H1 (cell line): Measurements from ENCODE around the gene ALOX15. TPM values are rescaled to one million over a fixed set of nuclear protein-coding genes. Genes with fewer than 3 reads are reported as not detected.

ENCODE experiments used
- CTCF ChIA-PET: fragments of 300-600 bp; sonication (Branson Sonifier 250); formaldehyde crosslinking; loops from one replicate; lab custom pipeline; 2021; ENCODE audit not compliant: partially characterized antibody; lab: Charles Lee
- POLR2A ChIA-PET: fragments of 300-600 bp; sonication (Branson Sonifier 250); formaldehyde crosslinking; loops from one replicate; lab custom pipeline; 2021; ENCODE audit warnings: inconsistent platforms; ENCODE audit not compliant: partially characterized antibody; lab: Charles Lee
- DNase-seq, 2 experiments: peaks; one replicate each; pipeline versions ENCODE4 v3.0.0 to v3.0.0-alpha.2; 2010 to 2022; ENCODE audit warnings: low spot score in 2 of 2, low read depth in 1 of 2, mixed read lengths in 1 of 2
- FAIRE-seq: peaks from 2 replicates; lab custom pipeline; 2011; peaks lifted over from hg19 to GRCh38; lab: Jason Lieb, UNC
- H2AFZ ChIP-seq: 2 replicates; pipeline ENCODE4 v1.8.1; 2012; ENCODE audit warnings: low read length, inconsistent platforms
- H2AK5ac ChIP-seq: 2 replicates; pipeline ENCODE4 v1.6.1; 2013; ENCODE audit warnings: low read depth, low read length
- H2BK120ac ChIP-seq: replicated peaks from 2 replicates; pipeline ENCODE3; 2013; ENCODE audit warnings: low read depth, low read length, inconsistent platforms
- H2BK12ac ChIP-seq: 2 replicates; pipeline ENCODE4 v1.6.1; 2013; ENCODE audit warnings: low read depth, low read length
- H2BK15ac ChIP-seq: 2 replicates; pipeline ENCODE4 v1.6.1; 2013; ENCODE audit warnings: low read length
- H2BK20ac ChIP-seq: 2 replicates; pipeline ENCODE4 v1.6.1; 2013; ENCODE audit warnings: low read length
- H2BK5ac ChIP-seq: 2 replicates; pipeline ENCODE4 v1.6.1; 2013; ENCODE audit warnings: low read depth, low read length
- H3K14ac ChIP-seq: 2 replicates; pipeline ENCODE4 v1.6.1; 2013; ENCODE audit warnings: inconsistent platforms; ENCODE audit not compliant: insufficient read length
- H3K18ac ChIP-seq: 2 replicates; pipeline ENCODE4 v1.6.1; 2013; ENCODE audit warnings: low read length; ENCODE audit errors: extremely low read depth
- H3K23ac ChIP-seq: 2 replicates; pipeline ENCODE4 v1.6.1; 2013; ENCODE audit warnings: inconsistent platforms; ENCODE audit not compliant: insufficient read length
- H3K23me2 ChIP-seq: 2 replicates; pipeline ENCODE4 v1.6.1; 2013; ENCODE audit warnings: low read depth, low read length
- H3K27ac ChIP-seq: 2 replicates; pipeline ENCODE4 v1.6.1; 2011; ENCODE audit warnings: low read depth, low read length, inconsistent platforms
- H3K27me3 ChIP-seq, 4 experiments: replicated peaks in 1 of 4; 1 replicate in 1 of 4; 2 replicates in 3 of 4; pipeline versions ENCODE4 v1.6.1 to v1.8.1; 2011 to 2013; ENCODE audit warnings: low read length in 3 of 4, mild to moderate bottlenecking in 3 of 4, inconsistent platforms in 2 of 4, mixed read lengths in 2 of 4, moderate library complexity in 1 of 4; ENCODE audit not compliant: control insufficient read depth in 3 of 4, insufficient read depth in 3 of 4; ENCODE audit errors: extremely low read depth in 1 of 4
- H3K36me3 ChIP-seq, 4 experiments: 2 replicates each; pipeline versions ENCODE4 v1.6.1 to v1.8.1; 2011 to 2013; ENCODE audit warnings: mild to moderate bottlenecking in 4 of 4, low read length in 3 of 4, moderate library complexity in 2 of 4, control low read depth in 1 of 4, inconsistent platforms in 1 of 4; ENCODE audit not compliant: insufficient read depth in 4 of 4, control insufficient read depth in 2 of 4
- H3K4ac ChIP-seq: replicated peaks from 2 replicates; pipeline ENCODE3; 2013; ENCODE audit warnings: low read length, low read depth, mixed read lengths, inconsistent platforms; ENCODE audit not compliant: insufficient read length
- H3K4me1 ChIP-seq, 4 experiments: replicated peaks in 1 of 4; 1 replicate in 1 of 4; 2 replicates in 3 of 4; pipeline versions ENCODE4 v1.6.1 to v1.8.1; 2011 to 2013; ENCODE audit warnings: low read length in 3 of 4, inconsistent platforms in 2 of 4, mixed read lengths in 1 of 4; ENCODE audit not compliant: insufficient read depth in 4 of 4, control insufficient read depth in 3 of 4
- H3K4me2 ChIP-seq, 2 experiments: 2 replicates each; pipeline versions ENCODE4 v1.6.1 to v1.8.1; 2011 to 2013; ENCODE audit warnings: low read depth in 2 of 2, low read length in 2 of 2, control low read depth in 1 of 2, inconsistent platforms in 1 of 2, mild to moderate bottlenecking in 1 of 2; ENCODE audit not compliant: insufficient read depth in 1 of 2
- H3K4me3 ChIP-seq, 4 experiments: fragments of 200-600, 300-600 bp in 1 of 4; sonication (generic), shearing (Covaris generic), sonication (Bioruptor Twin) in 1 of 4; 2 replicates each; pipeline versions ENCODE4 v1.5.1 to v1.8.1; 2011 to 2016; ENCODE audit warnings: low read length in 4 of 4, low read depth in 3 of 4, control low read depth in 2 of 4, inconsistent platforms in 2 of 4, mild to moderate bottlenecking in 2 of 4, mixed read lengths in 1 of 4, moderate library complexity in 1 of 4; ENCODE audit not compliant: insufficient read depth in 2 of 4; ENCODE audit errors: extremely low read depth in 1 of 4
- H3K56ac ChIP-seq: replicated peaks from 2 replicates; pipeline ENCODE3; 2013; ENCODE audit warnings: low read depth, mild to moderate bottlenecking, mixed read lengths, low read length, inconsistent platforms; ENCODE audit not compliant: insufficient read length
- H3K79me1 ChIP-seq: 2 replicates; pipeline ENCODE4 v1.6.1; 2013; ENCODE audit warnings: low read depth, low read length, control low read depth
- H3K79me2 ChIP-seq, 2 experiments: 2 replicates each; pipeline versions ENCODE4 v1.6.1 to v1.8.1; 2012 to 2013; ENCODE audit warnings: low read length in 2 of 2, mild to moderate bottlenecking in 2 of 2, inconsistent platforms in 1 of 2; ENCODE audit not compliant: insufficient read depth in 2 of 2, control insufficient read depth in 1 of 2
- H3K9ac ChIP-seq, 4 experiments: replicated peaks in 1 of 4; 1 replicate in 1 of 4; 2 replicates in 3 of 4; pipeline versions ENCODE4 v1.6.1 to v1.8.1; 2011 to 2013; ENCODE audit warnings: low read depth in 3 of 4, low read length in 3 of 4, control low read depth in 2 of 4, mild to moderate bottlenecking in 2 of 4, moderate library complexity in 2 of 4, inconsistent platforms in 1 of 4; ENCODE audit errors: extremely low read depth in 1 of 4
- H3K9me3 ChIP-seq, 2 experiments: 2 replicates each; pipeline versions ENCODE4 v1.6.1 to v1.8.1; 2012 to 2013; ENCODE audit warnings: mild to moderate bottlenecking in 2 of 2, moderate library complexity in 2 of 2, control low read depth in 1 of 2, inconsistent platforms in 1 of 2, low read depth in 1 of 2, low read length in 1 of 2, mixed read lengths in 1 of 2; ENCODE audit not compliant: insufficient read depth in 2 of 2
- H4K20me1 ChIP-seq, 2 experiments: replicated peaks in 1 of 2; 2 replicates each; pipeline versions ENCODE3 to v1.8.1; 2011 to 2013; ENCODE audit warnings: inconsistent platforms in 2 of 2, low read length in 2 of 2, mild to moderate bottlenecking in 1 of 2; ENCODE audit not compliant: insufficient read depth in 2 of 2, control insufficient read depth in 1 of 2
- H4K5ac ChIP-seq: 2 replicates; pipeline ENCODE4 v1.6.1; 2013; ENCODE audit warnings: low read length, low read depth, mixed read lengths, inconsistent platforms; ENCODE audit not compliant: insufficient read length
- H4K8ac ChIP-seq: 2 replicates; pipeline ENCODE4 v1.8.0; 2013; ENCODE audit warnings: mild to moderate bottlenecking, moderate library complexity, low read length, inconsistent platforms; ENCODE audit not compliant: insufficient read depth; ENCODE audit errors: extremely low read depth
- H4K91ac ChIP-seq: replicated peaks from 2 replicates; pipeline ENCODE3; 2013; ENCODE audit warnings: low read length, mixed read lengths, inconsistent platforms; ENCODE audit not compliant: insufficient read length
- CBX8 ChIP-seq: fragments of 300-800, 300-1000 bp; sonication (generic); IDR thresholded peaks from 2 replicates; pipeline ENCODE4 v1.7.1; 2016; ENCODE audit warnings: low read depth, low read length, borderline replicate concordance
- RNF2 ChIP-seq: fragments of 200-900, 300-1000 bp; sonication (generic); IDR thresholded peaks from 2 replicates; pipeline ENCODE4 v1.7.1; 2016; ENCODE audit warnings: borderline replicate concordance, low read depth, mild to moderate bottlenecking, antibody characterized with exemption, low read length; ENCODE audit not compliant: poor library complexity, severe bottlenecking; ENCODE audit errors: missing control alignments
- SIRT6 ChIP-seq: IDR thresholded peaks from one replicate; pipeline ENCODE4 v1.7.1; 2012; ENCODE audit warnings: low read length, inconsistent platforms
- WGBS, 2 experiments: shearing (Covaris generic) in 1 of 2; methylation state at CpG; one replicate each; pipeline versions ENCODE4 v1.1.6 to v1.1.7; 2013 to 2015; ENCODE audit warnings: low lambda C conversion rate in 2 of 2, mixed read lengths in 2 of 2, inconsistent platforms in 1 of 2, low coverage in 1 of 2, missing lambda C conversion rate in 1 of 2; ENCODE audit not compliant: insufficient replicate concordance in 2 of 2, insufficient coverage in 1 of 2, insufficient read length in 1 of 2; ENCODE audit errors: extremely low coverage in 1 of 2, missing lambda C conversion rate in 1 of 2; 5-methylcytosine and 5-hydroxymethylcytosine counted together
- polyA plus RNA-seq, 7 experiments: library from polyadenylated mRNA; depleted of rRNA in 3 of 7; stranded (reverse) in 5 of 7; unstranded in 2 of 7; fragments of >200 nt in 5 of 7; fragments of 200-250 nt in 2 of 7; gene quantifications; 1 replicate in 5 of 7; 2 replicates in 1 of 7; 4 replicates in 1 of 7; pipeline versions ENCODE4 v1.2.1 to v1.2.3, GENCODE V29; 2011 to 2013; ENCODE audit warnings: missing spikeins in 2 of 7, mixed read lengths in 2 of 7
- total RNA-seq: library from RNA; stranded (reverse); fragmentation: NEBNext Ultra II Directional; extraction: Animal tissue kit (Norgen Biotek cat#: 25700); gene quantifications from 2 replicates; pipeline ENCODE4 v1.2.1, GENCODE V29; 2021

ALOX15 gene
- total and polyA plus RNA-seq, 2 of the 8 experiments (the other 6 are each of a cell fraction or from before 2014, with no cell fraction given): 1.5 to 1.7 TPM

DNA sequence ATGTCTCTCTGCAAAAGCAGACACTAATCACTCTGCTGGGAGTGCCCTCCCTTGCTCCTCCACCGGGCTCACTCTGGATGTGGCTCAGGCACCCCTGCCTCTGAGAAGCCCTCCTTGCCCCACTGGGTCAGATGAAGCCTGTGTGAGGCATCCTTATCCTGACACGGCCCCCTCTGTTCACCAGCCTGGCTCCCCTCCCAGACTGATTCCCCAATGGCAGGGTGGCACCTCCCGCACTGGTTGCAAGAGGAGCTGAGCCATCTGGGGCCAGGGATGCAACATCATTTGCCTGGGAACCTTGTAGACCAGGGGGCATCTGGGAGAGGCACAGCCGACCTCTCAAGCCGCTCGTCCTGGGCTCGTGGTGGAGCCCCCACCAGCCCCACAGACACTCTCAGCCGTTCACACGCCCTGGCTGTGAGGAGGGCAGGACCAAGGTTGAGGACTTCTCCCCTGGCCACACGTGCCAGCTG lies 50.5 kb downstream of the ALOX15 start:
- Histone ChIP-seq H3K9ac (no peak overlapping the region), H3K36me3 (no peaks in the 10 kb centered on the region), H4K20me1 (peaks cover 0 to 1% of the 10 kb centered on the region in 2 experiments), H2BK5ac (no peak overlapping the region), H3K23ac (no peak overlapping the region), H4K91ac (no peak overlapping the region), H4K8ac (peak overlapping the region; percentile 63; the same call in 1 of the 2 replicates), H3K14ac (no peak overlapping the region), H4K5ac (no peak overlapping the region), H2BK120ac (no peak overlapping the region), H3K18ac (no peak overlapping the region), H2BK20ac (no peak overlapping the region), H3K4me2 (no peak overlapping the region), H2BK12ac (no peak overlapping the region), H3K79me1 (no peaks in the 10 kb centered on the region), H2AK5ac (no peak overlapping the region), H3K27me3 (peaks cover 1 to 9% (median 6%) of the 10 kb centered on the region in 4 experiments; a peak in 4 of 7 replicates), H3K4ac (no peak overlapping the region), H2AFZ (no peak overlapping the region), H3K56ac (no peak overlapping the region), H3K23me2 (no peaks in the 10 kb centered on the region), H3K79me2 (no peaks in the 10 kb centered on the region), H3K9me3 (no peaks in the 10 kb centered on the region), H3K4me3 (no peak overlapping the region), H3K4me1 (peaks cover 0 to 13% (median 6%) of the 10 kb centered on the region in 4 experiments; a peak in 5 of 7 replicates), H3K27ac (no peak overlapping the region), H2BK15ac (no peak overlapping the region)
- CTCF ChIA-PET: interaction anchor here (0.7 to 10.1 kb wide), 8 partner anchors 9 to 64 kb away, joined by 3 to 65 read pairs (median 4); partner anchors contain the start of gene SMTNL2
- WGBS, 2 experiments: 78% methylated on average over 10 of the region's 10 CpGs; no CpG with 5 or more reads in 1 of the 2 experiments
- POLR2A ChIA-PET: interaction anchor here (0.6 to 1.9 kb wide), 3 partner anchors 9 to 964 kb away, joined by 3 to 6 read pairs (median 3); no protein-coding TSS in a partner anchor
- no peak for FAIRE-seq
- no peak for DNase-seq
- no peak for TF ChIP-seq CBX8
- TF ChIP-seq SIRT6: no peak
- TF ChIP-seq RNF2: no peak
